Ureter (tissue), 1 donor: Measurements from ENCODE around the gene SETD9. TPM values are rescaled to one million over a fixed set of nuclear protein-coding genes. Genes with fewer than 3 reads are reported as not detected.

ENCODE experiments used
- DNase-seq: peaks from one replicate; pipeline ENCODE4 v3.0.0-alpha.2; 2020; ENCODE audit warnings: low spot score
- total RNA-seq: library from RNA; stranded (reverse); gene quantifications from one replicate; pipeline ENCODE4 v1.2.4, GENCODE V29; 2023
- donor health status: DM: yes; HTN: yes; CAD: no.

Gene SETD9, protein sequence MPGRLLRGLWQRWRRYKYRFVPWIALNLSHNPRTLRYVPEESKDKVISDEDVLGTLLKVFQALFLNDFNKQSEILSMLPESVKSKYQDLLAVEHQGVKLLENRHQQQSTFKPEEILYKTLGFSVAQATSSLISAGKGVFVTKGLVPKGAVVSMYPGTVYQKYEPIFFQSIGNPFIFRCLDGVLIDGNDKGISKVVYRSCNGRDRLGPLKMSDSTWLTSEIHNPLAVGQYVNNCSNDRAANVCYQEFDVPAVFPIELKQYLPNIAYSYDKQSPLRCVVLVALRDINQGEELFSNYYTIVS
- total RNA-seq = 8.7 TPM

GRCh38 chr5:56909294-56910209 is at the start of gene SETD9:
SETD9 (plus strand) TSS chr5:56909596; CDS start chr5:56909646, 50 bp downstream.
- DNase-seq = peak; percentile 98

- no peak for DNase-seq
Measured at GRCh38 chr5:56861893-56862485, 47.4 kb upstream of the SETD9 start.

DNA sequence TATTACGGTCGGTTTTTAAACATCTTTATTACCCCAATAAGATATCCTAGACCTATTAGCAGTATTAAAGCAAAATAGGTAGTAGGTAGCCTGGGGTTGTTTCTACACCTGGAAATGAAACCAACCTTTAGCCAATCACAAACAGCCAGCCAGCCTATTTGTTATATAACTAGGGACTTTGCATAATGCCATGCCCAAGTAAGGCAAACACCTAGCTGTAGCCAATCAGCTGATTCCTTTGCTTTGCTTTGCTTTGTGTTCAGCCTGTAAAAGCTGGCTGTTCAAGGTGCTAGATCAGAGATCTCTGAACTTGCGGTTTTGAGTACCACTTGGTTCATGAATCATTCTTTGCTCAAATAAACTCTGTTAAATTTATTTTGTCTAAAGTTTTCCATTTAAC is 46.5 kb upstream of the SETD9 start:
- no peak for DNase-seq

- no peak for DNase-seq
Measured at GRCh38 chr5:56871777-56872176, 37.6 kb upstream of the SETD9 start.

GRCh38 chr5:56873056-56873455 is 36.3 kb upstream of the SETD9 start:
- no peak for DNase-seq

GRCh38 chr5:56876327-56876726 is 33.1 kb upstream of the SETD9 start:
- no peak for DNase-seq

GRCh38 chr5:56881571-56881970 is 27.8 kb upstream of the SETD9 start:
- DNase-seq = no peak

DNA sequence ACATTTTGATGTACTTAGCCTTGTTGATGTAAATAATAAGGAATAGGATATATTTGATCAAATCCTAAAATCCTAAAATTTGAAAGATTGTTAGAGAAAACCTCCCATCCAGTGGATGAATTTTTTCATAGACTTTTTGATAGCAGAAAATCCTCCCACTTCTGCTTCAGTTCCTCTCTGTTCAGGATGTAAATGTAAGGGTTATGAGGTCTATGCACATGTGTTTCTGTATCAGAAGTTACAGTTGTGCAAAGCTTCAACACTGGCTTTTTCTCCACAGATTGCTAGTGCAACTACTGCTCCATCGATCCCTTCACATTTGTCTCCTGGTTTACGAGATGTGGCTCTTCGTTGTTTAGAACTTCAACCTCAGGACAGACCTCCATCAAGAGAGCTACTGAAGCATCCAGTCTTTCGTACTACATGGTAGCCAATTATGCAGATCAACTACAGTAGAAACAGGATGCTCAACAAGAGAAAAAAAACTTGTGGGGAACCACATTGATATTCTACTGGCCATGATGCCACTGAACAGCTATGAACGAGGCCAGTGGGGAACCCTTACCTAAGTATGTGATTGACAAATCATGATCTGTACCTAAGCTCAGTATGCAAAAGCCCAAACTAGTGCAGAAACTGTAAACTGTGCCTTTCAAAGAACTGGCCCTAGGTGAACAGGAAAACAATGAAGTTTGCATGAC is 16.0 kb upstream of the SETD9 start:
- no peak for DNase-seq

DNA sequence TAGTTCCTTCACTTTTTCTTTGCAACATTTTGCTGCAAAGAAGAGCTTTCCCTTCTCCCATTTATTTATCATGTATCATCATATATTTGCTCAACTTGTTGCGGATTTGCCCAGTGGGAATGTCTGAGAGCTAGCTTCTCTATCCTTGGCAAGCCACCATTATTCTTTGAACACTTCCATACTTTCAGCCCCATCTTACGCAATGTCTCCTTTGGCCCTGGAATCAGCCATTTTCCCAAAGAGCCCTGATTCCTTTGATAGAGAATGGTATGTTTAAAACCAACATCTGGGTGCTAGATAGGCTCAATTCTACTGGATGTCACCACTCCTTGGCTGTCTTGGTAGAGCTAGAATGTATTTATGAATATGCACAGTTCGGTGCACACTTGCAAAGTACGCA is 12.6 kb upstream of the SETD9 start:
- DNase-seq = no peak

- DNase-seq = no peak
Measured at GRCh38 chr5:56898213-56898612, 11.2 kb upstream of the SETD9 start.

- no peak for DNase-seq
Measured at GRCh38 chr5:56900395-56900794, 9.0 kb upstream of the SETD9 start.

DNA sequence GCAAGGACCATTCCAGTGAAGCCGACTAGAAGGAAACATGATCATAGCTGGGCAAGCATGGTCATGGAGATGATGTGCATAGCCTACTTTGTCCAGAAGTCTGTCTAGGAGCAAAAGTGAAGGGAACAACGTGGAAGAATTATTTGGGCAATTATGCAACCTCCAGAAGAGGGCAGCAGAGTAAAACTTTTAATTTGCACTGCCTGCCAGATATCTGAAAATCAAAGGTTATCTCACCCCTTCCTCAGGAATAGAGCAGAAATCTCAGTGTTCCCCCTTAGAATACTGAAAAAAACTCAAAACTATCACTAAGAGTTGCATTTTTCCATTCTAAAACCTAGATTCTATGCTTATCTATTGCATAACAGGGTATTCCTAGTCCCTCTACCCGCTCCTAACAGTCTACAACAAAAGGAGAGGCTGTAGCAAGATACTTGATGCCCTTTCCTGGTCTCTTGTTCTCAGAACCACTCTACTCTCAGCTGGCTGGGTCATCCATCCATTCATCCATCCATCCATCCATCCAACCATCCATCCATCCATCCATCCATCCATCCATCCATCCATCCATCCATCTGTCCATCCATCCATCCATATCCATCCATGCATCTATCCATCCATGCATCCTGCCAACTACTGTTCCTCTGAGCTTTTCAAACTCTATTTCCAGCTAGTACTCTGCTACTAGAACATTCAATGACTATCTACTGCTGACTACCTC is 8.4 kb upstream of the SETD9 start:
- peak; percentile 47 for DNase-seq

DNA sequence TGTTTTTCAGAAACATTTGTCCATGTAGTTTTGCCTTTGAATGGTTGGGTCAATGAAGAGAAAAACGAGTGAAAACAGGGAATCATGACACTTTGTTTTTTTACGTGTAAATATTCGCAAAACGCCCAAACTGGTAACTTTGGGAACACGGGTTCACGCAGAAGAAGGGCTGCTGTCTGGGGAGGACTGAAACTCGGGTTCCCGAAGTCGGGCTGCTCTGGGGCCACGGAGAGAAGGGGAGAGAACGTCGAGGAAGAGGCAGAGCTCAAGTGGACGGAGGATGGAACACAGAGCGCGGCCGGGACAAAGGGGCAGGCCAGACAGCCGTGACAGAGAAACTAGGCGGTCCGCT is 478 bp upstream of the SETD9 start:
- no peak for DNase-seq

- peak; percentile 55 for DNase-seq
Measured at GRCh38 chr5:56910210-56910965, 992 bp downstream of the SETD9 start.

GRCh38 chr5:56913766-56914165 is 4.4 kb downstream of the SETD9 start:
- DNase-seq = no peak

- DNase-seq = no peak
Measured at GRCh38 chr5:56914678-56915077, 5.3 kb downstream of the SETD9 start.

DNA sequence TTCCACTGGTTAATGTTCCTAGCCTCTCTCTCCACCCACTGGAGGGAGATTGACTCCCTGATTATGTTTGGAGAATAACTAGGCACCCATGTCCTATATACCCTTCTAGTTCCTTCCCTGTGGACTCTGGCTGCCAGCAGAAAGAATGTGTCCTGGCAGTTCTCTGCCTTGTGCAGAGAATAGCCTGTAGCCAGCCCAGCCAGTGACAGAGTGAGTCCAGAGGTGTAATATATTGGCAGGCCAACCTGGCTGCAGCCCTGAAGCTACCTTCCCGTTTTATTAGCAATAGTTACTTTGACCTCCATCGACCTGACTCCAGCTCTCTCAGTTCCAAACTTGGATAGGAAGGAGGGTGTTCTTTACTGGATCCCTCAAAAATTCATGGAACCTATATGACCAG is 8.1 kb downstream of the SETD9 start:
- no peak for DNase-seq

GRCh38 chr5:56918054-56918453 is 8.7 kb downstream of the SETD9 start:
- DNase-seq = no peak

GRCh38 chr5:56919942-56920662 is 10.7 kb downstream of the SETD9 start:
- DNase-seq = no peak

DNA sequence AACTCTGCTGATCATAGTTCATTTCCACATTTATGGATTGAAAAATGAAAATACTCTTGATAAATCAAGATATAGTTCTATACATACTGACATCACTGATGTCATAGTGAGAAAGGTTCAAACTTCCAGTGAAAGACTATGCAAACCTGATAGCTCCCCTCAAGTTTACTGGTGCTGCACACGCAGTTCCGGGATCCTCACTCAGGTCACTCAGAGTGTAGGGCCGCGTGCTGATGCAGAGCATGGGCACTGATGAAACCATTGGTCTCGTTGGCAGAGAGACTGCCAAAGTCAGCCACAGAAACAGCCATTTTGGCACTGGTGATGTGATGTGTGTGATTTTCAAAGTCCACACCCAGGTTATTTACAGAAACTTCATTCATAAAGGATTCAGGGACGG is 13.5 kb downstream of the SETD9 start:
- DNase-seq = no peak
